HepG2 (cell line): ENCODE results near the gene UBE4A. TPM values are rescaled to one million over a fixed set of nuclear protein-coding genes. Genes with fewer than 3 reads are reported as not detected.
A peak's percentile ranks its signal among the peaks of the same experiment; 100 is the strongest.

Experiments
- ATF5 ChIP-seq: sonication (generic); formaldehyde crosslinking; IDR thresholded peaks from 2 replicates; pipeline ENCODE4 v1.4.0; 2020; ENCODE audit warnings: mild to moderate bottlenecking, low read depth, missing genetic modification reagents
- EHMT2 ChIP-seq: fragments of 200-600 bp; sonication (generic); IDR thresholded peaks from 2 replicates; pipeline ENCODE4 v1.7.0; 2017; ENCODE audit warnings: antibody characterized with exemption, low read depth, low read length, borderline replicate concordance
- FOSL1 ChIP-seq: sonication (generic); formaldehyde crosslinking; IDR thresholded peaks from 2 replicates; pipeline ENCODE4 v1.9.0; 2021; ENCODE audit warnings: missing genetic modification reagents, borderline replicate concordance
- FOXO1 ChIP-seq: sonication (generic); formaldehyde crosslinking; IDR thresholded peaks from 2 replicates; pipeline ENCODE4 v1.4.0; 2020; ENCODE audit warnings: missing genetic modification reagents
- FOXP1 ChIP-seq, 2 experiments: fragments of 450-650 bp in 1 of 2; IDR thresholded peaks; 2 replicates each; pipeline ENCODE4 v1.6.1; 2017 to 2018; ENCODE audit warnings: antibody characterized with exemption in 1 of 2
- GZF1 ChIP-seq: sonication (generic); formaldehyde crosslinking; IDR thresholded peaks from 2 replicates; pipeline ENCODE4 v1.5.1; 2020; ENCODE audit warnings: mild to moderate bottlenecking, missing genetic modification reagents
- MAFF ChIP-seq: IDR thresholded peaks from 2 replicates; pipeline ENCODE4 v1.6.1; 2011; ENCODE audit warnings: low read depth, low read length, improper control_type of control experiment
- MAFG ChIP-seq: sonication (generic); formaldehyde crosslinking; IDR thresholded peaks from 2 replicates; pipeline ENCODE4 v1.5.1; 2020; ENCODE audit warnings: mild to moderate bottlenecking, missing genetic modification reagents
- MBNL3 ChIP-seq: fragments of 250-450 bp; sonication (Bioruptor Pico); conservative IDR thresholded peaks from 2 replicates; pipeline ENCODE4 v1.8.0; 2022; ENCODE audit warnings: mild to moderate bottlenecking, inconsistent platforms
- MTF2 ChIP-seq: sonication (generic); formaldehyde crosslinking; IDR thresholded peaks from 2 replicates; pipeline ENCODE4 v1.5.0; 2020; ENCODE audit warnings: missing genetic modification reagents, borderline replicate concordance
- NFE2L2 ChIP-seq: fragments of 150-350 bp; IDR thresholded peaks from 2 replicates; pipeline ENCODE4 v1.6.1; 2014; ENCODE audit warnings: low read length
- PHB2 ChIP-seq: fragments of 450-650 bp; IDR thresholded peaks from 2 replicates; pipeline ENCODE4 v1.6.1; 2018; ENCODE audit not compliant: partially characterized antibody
- REXO4 ChIP-seq: sonication (generic); formaldehyde crosslinking; IDR thresholded peaks from 2 replicates; pipeline ENCODE4 v1.8.0; 2022; ENCODE audit warnings: missing genetic modification reagents, mild to moderate bottlenecking, borderline replicate concordance
- SATB2 ChIP-seq: sonication (generic); formaldehyde crosslinking; IDR thresholded peaks from 2 replicates; pipeline ENCODE4 v1.5.0; 2020; ENCODE audit warnings: missing genetic modification reagents
- SIX1 ChIP-seq: sonication (generic); formaldehyde crosslinking; IDR thresholded peaks from 2 replicates; pipeline ENCODE4 v1.4.0; 2020; ENCODE audit warnings: missing genetic modification reagents, borderline replicate concordance
- SOX5 ChIP-seq: IDR thresholded peaks from 2 replicates; pipeline ENCODE4 v1.6.1; 2016; ENCODE audit warnings: borderline replicate concordance
- TEAD3 ChIP-seq: optimal IDR thresholded peaks from 2 replicates; pipeline ENCODE3; 2016; ENCODE audit warnings: borderline replicate concordance
- ZFYVE20 ChIP-seq: sonication (generic); formaldehyde crosslinking; IDR thresholded peaks from 2 replicates; pipeline ENCODE4 v1.8.0; 2023; ENCODE audit warnings: low read depth, mild to moderate bottlenecking, moderate library complexity, missing genetic modification reagents, borderline replicate concordance
- ZNF281 ChIP-seq: sonication (generic); formaldehyde crosslinking; IDR thresholded peaks from 2 replicates; pipeline ENCODE4 v1.4.0; 2020; ENCODE audit warnings: missing genetic modification reagents, borderline replicate concordance
- ZNF501 ChIP-seq: sonication (generic); formaldehyde crosslinking; IDR thresholded peaks from 2 replicates; pipeline ENCODE4 v1.5.1; 2020; ENCODE audit warnings: mild to moderate bottlenecking, moderate library complexity, missing genetic modification reagents
- ZNF550 ChIP-seq: sonication (generic); formaldehyde crosslinking; IDR thresholded peaks from 2 replicates; pipeline ENCODE4 v1.4.0; 2020; ENCODE audit warnings: mild to moderate bottlenecking, missing genetic modification reagents, borderline replicate concordance
- ZNF597 ChIP-seq: sonication (generic); formaldehyde crosslinking; IDR thresholded peaks from 2 replicates; pipeline ENCODE4 v1.5.0; 2020; ENCODE audit warnings: missing genetic modification reagents
- ZNF619 ChIP-seq: sonication (generic); formaldehyde crosslinking; IDR thresholded peaks from 2 replicates; pipeline ENCODE4 v1.4.0; 2020; ENCODE audit warnings: mild to moderate bottlenecking, missing genetic modification reagents
- ZNF883 ChIP-seq: sonication (generic); formaldehyde crosslinking; IDR thresholded peaks from 2 replicates; pipeline ENCODE4 v1.5.1; 2020; ENCODE audit warnings: mild to moderate bottlenecking, missing genetic modification reagents; ENCODE audit errors: not compliant biosample characterization
- polyA plus RNA-seq, 8 experiments: library from polyadenylated mRNA; depleted of rRNA in 3 of 8; stranded (reverse) in 7 of 8; unstranded in 1 of 8; fragments of >200 nt; fragmentation: Illumina TruSeq in 4 of 8; extraction: Trizol in 4 of 8; gene quantifications; 2 replicates each; pipeline versions ENCODE4 v1.2.1 to v1.2.3, GENCODE V29; 2011 to 2016; ENCODE audit warnings: low read depth in 4 of 8, missing spikeins in 1 of 8, mixed read lengths in 1 of 8; ENCODE audit not compliant: insufficient read depth in 1 of 8
- total RNA-seq, 5 experiments: library from RNA; depleted of rRNA; stranded (reverse); fragments of >200 nt; fragmentation: Illumina TruSeq; extraction: Trizol; gene quantifications; 2 replicates each; pipeline ENCODE4 v1.2.3, GENCODE V29; 2016; ENCODE audit warnings: low read depth in 1 of 5
- TF ChIP-seq, protein P1 (sequence below): IDR thresholded peaks from 2 replicates; pipeline ENCODE4 v1.6.1; 2012; ENCODE audit warnings: low read length, improper control_type of control experiment

UBE4A gene
- total and polyA plus RNA-seq, 2 of the 13 experiments (the other 11 are each of a cell fraction or from before 2014, with no cell fraction given), result 15.1 to 32.7 TPM

GRCh38 chr11:118314988-118315411 is 44.4 kb upstream of the UBE4A start (continued):
- TF ChIP-seq ZNF281 (CRISPR knock-in tag), result no peak
- TF ChIP-seq ZNF501 (CRISPR knock-in tag), result no peak
- TF ChIP-seq MAFG (CRISPR knock-in tag), result no peak
- TF ChIP-seq ATF5, result no peak
- no peak for TF ChIP-seq FOXP1 (IDR thresholded peaks at IDR 0.05)
- peak; percentile 42; the same call in 1 of the 2 replicates for TF ChIP-seq FOXP1 (CRISPR knock-in tag; IDR thresholded peaks at IDR 0.05)
- TF ChIP-seq EHMT2, result no peak
- no peak for TF ChIP-seq ZNF550 (CRISPR knock-in tag)
- TF ChIP-seq NFE2L2, result no peak
- no peak for TF ChIP-seq ZNF883 (CRISPR knock-in tag)
- TF ChIP-seq, protein P1, sequence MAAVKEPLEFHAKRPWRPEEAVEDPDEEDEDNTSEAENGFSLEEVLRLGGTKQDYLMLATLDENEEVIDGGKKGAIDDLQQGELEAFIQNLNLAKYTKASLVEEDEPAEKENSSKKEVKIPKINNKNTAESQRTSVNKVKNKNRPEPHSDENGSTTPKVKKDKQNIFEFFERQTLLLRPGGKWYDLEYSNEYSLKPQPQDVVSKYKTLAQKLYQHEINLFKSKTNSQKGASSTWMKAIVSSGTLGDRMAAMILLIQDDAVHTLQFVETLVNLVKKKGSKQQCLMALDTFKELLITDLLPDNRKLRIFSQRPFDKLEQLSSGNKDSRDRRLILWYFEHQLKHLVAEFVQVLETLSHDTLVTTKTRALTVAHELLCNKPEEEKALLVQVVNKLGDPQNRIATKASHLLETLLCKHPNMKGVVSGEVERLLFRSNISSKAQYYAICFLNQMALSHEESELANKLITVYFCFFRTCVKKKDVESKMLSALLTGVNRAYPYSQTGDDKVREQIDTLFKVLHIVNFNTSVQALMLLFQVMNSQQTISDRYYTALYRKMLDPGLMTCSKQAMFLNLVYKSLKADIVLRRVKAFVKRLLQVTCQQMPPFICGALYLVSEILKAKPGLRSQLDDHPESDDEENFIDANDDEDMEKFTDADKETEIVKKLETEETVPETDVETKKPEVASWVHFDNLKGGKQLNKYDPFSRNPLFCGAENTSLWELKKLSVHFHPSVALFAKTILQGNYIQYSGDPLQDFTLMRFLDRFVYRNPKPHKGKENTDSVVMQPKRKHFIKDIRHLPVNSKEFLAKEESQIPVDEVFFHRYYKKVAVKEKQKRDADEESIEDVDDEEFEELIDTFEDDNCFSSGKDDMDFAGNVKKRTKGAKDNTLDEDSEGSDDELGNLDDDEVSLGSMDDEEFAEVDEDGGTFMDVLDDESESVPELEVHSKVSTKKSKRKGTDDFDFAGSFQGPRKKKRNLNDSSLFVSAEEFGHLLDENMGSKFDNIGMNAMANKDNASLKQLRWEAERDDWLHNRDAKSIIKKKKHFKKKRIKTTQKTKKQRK, result no peak
- no peak; the same call in 1 of the 2 replicates for TF ChIP-seq FOXO1 (CRISPR knock-in tag)
- peak; percentile 81 for TF ChIP-seq TEAD3 (CRISPR knock-in tag)
- TF ChIP-seq FOSL1, result no peak
- TF ChIP-seq ZNF619 (CRISPR knock-in tag), result no peak
- TF ChIP-seq PHB2, result no peak
- TF ChIP-seq MTF2 (CRISPR knock-in tag), result no peak
- no peak for TF ChIP-seq MBNL3 (CRISPR knock-in tag)
- TF ChIP-seq ZFYVE20, result no peak
- no peak for TF ChIP-seq MAFF
- no peak for TF ChIP-seq GZF1 (CRISPR knock-in tag)
- TF ChIP-seq SOX5 (CRISPR knock-in tag), result peak; percentile 42; the same call in 1 of the 2 replicates
- TF ChIP-seq ZNF597 (CRISPR knock-in tag), result no peak
- TF ChIP-seq SIX1 (CRISPR knock-in tag), result 0 out of 2 replicates have a peak, but pooled peaks have one; percentile 28
- no peak for TF ChIP-seq REXO4 (CRISPR knock-in tag)
- no peak for TF ChIP-seq SATB2 (CRISPR knock-in tag)
